Psoas muscle (tissue), 8 donors: Measurements from ENCODE around the gene TREH. TPM values are rescaled to one million over a fixed set of nuclear protein-coding genes. Genes with fewer than 3 reads are reported as not detected.

Experiments used
- ATAC-seq, 4 donors: fragments of 200-7000 bp; cut with Tn5 transposase; one replicate each; pipeline ENCODE4 v1.9.1; 2020; ENCODE audit warnings: moderate library complexity in 3 of 4, mild to moderate bottlenecking in 2 of 4
- DNase-seq, 2 donors: peaks; one replicate each; pipeline ENCODE4 v3.0.0-alpha.2; 2020
- H3K27ac ChIP-seq: fragments of 200-600 bp; one replicate; pipeline ENCODE4 v1.8.0; 2022
- H3K27me3 ChIP-seq, 3 donors: fragments of 200-600 bp in 1 of 3; one replicate each; pipeline versions ENCODE4 v1.6.1 to v1.8.0; 2013 to 2022; ENCODE audit warnings: low read length in 2 of 3, mild to moderate bottlenecking in 2 of 3, moderate library complexity in 1 of 3; ENCODE audit not compliant: insufficient read depth in 3 of 3
- H3K36me3 ChIP-seq, 2 donors: fragments of 200-600 bp in 1 of 2; one replicate each; pipeline versions ENCODE4 v1.6.1 to v1.8.0; 2013 to 2022; ENCODE audit warnings: low read depth in 1 of 2, mild to moderate bottlenecking in 1 of 2, moderate library complexity in 1 of 2; ENCODE audit not compliant: insufficient read depth in 1 of 2
- H3K4me1 ChIP-seq: fragments of 200-600 bp; one replicate; pipeline ENCODE4 v1.8.0; 2022
- H3K4me3 ChIP-seq: fragments of 200-600 bp; one replicate; pipeline ENCODE4 v1.8.0; 2022; ENCODE audit warnings: mild to moderate bottlenecking
- H3K9me3 ChIP-seq: fragments of 200-600 bp; one replicate; pipeline ENCODE4 v1.8.0; 2022
- CTCF ChIP-seq: fragments of 200-600 bp; IDR thresholded peaks from one replicate; pipeline ENCODE4 v1.8.0; 2022; ENCODE audit warnings: antibody characterized with exemption
- WGBS, 3 donors: extraction: QIAGEN DNeasy Blood & Tissue Kit; methylation state at CpG; one replicate each; pipeline versions ENCODE4 v1.1.6 to v1.1.7; 2013; 5-methylcytosine and 5-hydroxymethylcytosine counted together
- intact Hi-C, 2 donors: fragments of 100-400 bp; cut with DNase I; formaldehyde crosslinking; loops; one replicate each; pipeline versions ENCODE4 v1.11.0 to v1.14.2; 2022
- polyA plus RNA-seq, 3 donors: library from polyadenylated mRNA; stranded (reverse); fragments of 200-250 nt; gene quantifications; one replicate each; pipeline ENCODE4 v1.2.3, GENCODE V29; 2013
- total RNA-seq, 4 donors: library from RNA; stranded (reverse); fragmentation: NEBNext Ultra II Directional in 2 of 4; extraction: Animal tissue kit (Norgen Biotek cat#: 25700) in 2 of 4; gene quantifications; one replicate each; pipeline versions ENCODE4 v1.2.1 to v1.2.4, GENCODE V29; 2021 to 2023
- donor health status: healthy with polysubstance abuse.
- donor health status: DM: no; HTN: no; CAD: no; lungs with moderate emphysema.
- donor health status: Bipolar disorder and iron deficiency.
- donor health status: healthy.
- donor health status: DM: yes; HTN: yes; CAD: no.
- donor health status: DM: no; HTN: no; CAD: no.
- donor health status: DM: no; HTN: no; CAD: no.
- donor health status: DM: yes; HTN: yes; CAD: no.

The TREH gene
- total and polyA plus RNA-seq, 7 donors = 0.17 to 0.23 (median 0.17) TPM; not detected in 4

GRCh38 chr11:118622376-118623268 is 56.8 kb downstream of the TREH start:
- DNase-seq (peak; percentile 72 to 88), ATAC-seq (peak; percentile 85 to 91 (median 88))
- TF ChIP-seq CTCF = no peak
- H3K4me1 ChIP-seq = peaks cover 45% of the 10 kb centered on the region
- no peaks in the 10 kb centered on the region for H3K9me3 ChIP-seq
- H3K36me3 ChIP-seq = peaks cover 0 to 32% of the 10 kb centered on the region in 2 donors
- peak overlapping the region; percentile 68 for H3K4me3 ChIP-seq
- no peaks in the 10 kb centered on the region for H3K27me3 ChIP-seq
- intact Hi-C loops = no loop called here
- peak overlapping the region; percentile 88 for H3K27ac ChIP-seq
- 18 to 21% (median 20%) methylated on average over 9 of the region's 9 CpGs for WGBS, 3 donors

DNA sequence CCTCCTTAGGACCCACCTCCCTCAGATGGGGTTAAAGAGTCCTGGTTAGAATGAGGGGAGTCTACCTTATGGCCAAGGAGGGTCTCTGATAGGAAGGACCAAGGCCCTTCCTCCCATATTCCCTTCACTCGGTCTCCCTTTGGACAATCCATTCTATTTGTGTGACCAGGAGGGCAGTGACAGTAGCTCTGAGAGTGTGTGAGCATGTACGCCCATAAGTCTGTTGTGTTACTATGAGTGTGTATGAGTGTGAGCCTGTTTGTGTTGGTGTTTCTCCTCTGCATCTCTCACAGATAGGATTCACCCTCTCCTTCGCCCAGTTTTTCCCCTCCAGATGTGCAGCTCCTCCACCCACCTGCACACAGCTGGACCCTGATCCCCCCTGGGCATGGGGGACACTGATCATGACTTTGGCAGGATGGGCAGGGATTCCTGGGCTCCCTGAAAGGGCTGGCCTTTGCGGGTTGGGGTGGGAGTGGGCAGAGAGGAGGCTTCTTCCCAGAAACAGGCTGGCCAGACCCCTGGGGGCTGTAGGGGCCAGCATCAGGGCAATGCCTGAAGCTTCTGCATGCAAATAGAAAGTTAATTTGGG is 57.6 kb downstream of the TREH start:
- peak overlapping the region; percentile 68 for H3K4me3 ChIP-seq
- WGBS, 3 donors = 23 to 26% (median 24%) methylated on average over 4 of the region's 4 CpGs
- H3K27me3 ChIP-seq = no peaks in the 10 kb centered on the region
- no peak for TF ChIP-seq CTCF
- intact Hi-C loops = no loop called here
- H3K4me1 ChIP-seq = peaks cover 42% of the 10 kb centered on the region
- peaks cover 0 to 30% of the 10 kb centered on the region in 2 donors for H3K36me3 ChIP-seq
- H3K9me3 ChIP-seq = no peaks in the 10 kb centered on the region
- DNase-seq (no peak), ATAC-seq (no peak)
- peak overlapping the region; percentile 88 for H3K27ac ChIP-seq

GRCh38 chr11:118621071-118621783 is 58.2 kb downstream of the TREH start:
- DNase-seq = peak; percentile 89 to 91
- peak; percentile 59 to 66 (median 66) for ATAC-seq
- Histone ChIP-seq H3K4me1 (peaks cover 42% of the 10 kb centered on the region), H3K27ac (peak overlapping the region; percentile 88), H3K36me3 (peaks cover 0 to 33% of the 10 kb centered on the region in 2 donors), H3K9me3 (no peaks in the 10 kb centered on the region), H3K27me3 (no peaks in the 10 kb centered on the region), H3K4me3 (peak overlapping the region; percentile 68)
- WGBS, 3 donors = 3 to 5% (median 4%) methylated on average over 37 to 38 of the region's 38 CpGs
- intact Hi-C loops = no loop called here
- no peak for TF ChIP-seq CTCF

GRCh38 chr11:118620529-118621070 is 58.9 kb downstream of the TREH start:
- no peaks in the 10 kb centered on the region for H3K27me3 ChIP-seq
- H3K27ac ChIP-seq = peak overlapping the region; percentile 88
- H3K9me3 ChIP-seq = no peaks in the 10 kb centered on the region
- H3K4me1 ChIP-seq = peaks cover 42% of the 10 kb centered on the region
- intact Hi-C loops = no loop called here
- peak overlapping the region; percentile 68 for H3K4me3 ChIP-seq
- peaks cover 0 to 33% of the 10 kb centered on the region in 2 donors for H3K36me3 ChIP-seq
- ATAC-seq (no peak), DNase-seq (peak in 1 of 2 donors; percentile 45)
- 52 to 63% (median 57%) methylated on average over 7 of the region's 7 CpGs for WGBS, 3 donors
- no peak for TF ChIP-seq CTCF
